ENCODE data around the gene RTP3. TPM values are rescaled to one million over a fixed set of nuclear protein-coding genes. Genes with fewer than 3 reads are reported as not detected.

RTP3 gene
- polyA plus RNA-seq, 1 experiment, result not detected

DNA sequence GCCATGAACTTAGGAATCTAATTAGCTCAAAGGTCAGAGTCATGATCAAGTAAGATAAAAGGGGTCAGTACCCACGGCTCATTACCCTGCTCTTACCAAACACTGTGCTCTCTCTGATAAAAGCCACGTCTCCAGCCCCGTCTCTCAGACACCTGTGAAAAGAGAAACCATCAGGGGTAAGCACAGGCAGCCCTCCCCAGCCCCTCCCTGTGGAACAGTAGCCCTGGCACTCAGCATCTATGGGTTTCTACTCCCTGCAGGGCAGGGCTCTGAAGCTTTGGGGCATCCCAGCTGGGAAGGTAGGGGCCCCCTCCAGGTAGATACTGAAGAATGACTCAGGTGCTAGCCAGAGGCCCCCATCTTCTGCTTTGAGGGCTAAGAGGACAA, 43.6 kb upstream of the RTP3 start:
- Histone ChIP-seq H3K27me3 (ENCODE audit: control insufficient read depth, insufficient read depth, low read length) (peaks cover 11% of the 10 kb centered on the region), H3K36me3 (ENCODE audit: control insufficient read depth, insufficient read depth, low read length) (no peaks in the 10 kb centered on the region), H3K4me3 (ENCODE audit: low read depth, low read length) (no peak overlapping the region)
- ChIA-PET CTCF (interaction anchor here (0.8 kb wide), 1 partner anchor 175 kb away, joined by 3 read pairs; no protein-coding TSS in a partner anchor), POLR2A (no interaction called here)
- TF ChIP-seq, protein P1, sequence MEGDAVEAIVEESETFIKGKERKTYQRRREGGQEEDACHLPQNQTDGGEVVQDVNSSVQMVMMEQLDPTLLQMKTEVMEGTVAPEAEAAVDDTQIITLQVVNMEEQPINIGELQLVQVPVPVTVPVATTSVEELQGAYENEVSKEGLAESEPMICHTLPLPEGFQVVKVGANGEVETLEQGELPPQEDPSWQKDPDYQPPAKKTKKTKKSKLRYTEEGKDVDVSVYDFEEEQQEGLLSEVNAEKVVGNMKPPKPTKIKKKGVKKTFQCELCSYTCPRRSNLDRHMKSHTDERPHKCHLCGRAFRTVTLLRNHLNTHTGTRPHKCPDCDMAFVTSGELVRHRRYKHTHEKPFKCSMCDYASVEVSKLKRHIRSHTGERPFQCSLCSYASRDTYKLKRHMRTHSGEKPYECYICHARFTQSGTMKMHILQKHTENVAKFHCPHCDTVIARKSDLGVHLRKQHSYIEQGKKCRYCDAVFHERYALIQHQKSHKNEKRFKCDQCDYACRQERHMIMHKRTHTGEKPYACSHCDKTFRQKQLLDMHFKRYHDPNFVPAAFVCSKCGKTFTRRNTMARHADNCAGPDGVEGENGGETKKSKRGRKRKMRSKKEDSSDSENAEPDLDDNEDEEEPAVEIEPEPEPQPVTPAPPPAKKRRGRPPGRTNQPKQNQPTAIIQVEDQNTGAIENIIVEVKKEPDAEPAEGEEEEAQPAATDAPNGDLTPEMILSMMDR (IDR thresholded peaks at IDR 0.05; ENCODE audit: insufficient read depth, low read depth, low read length), result no peak
- DNase-seq (ENCODE audit: low read depth), result no peak

DNA sequence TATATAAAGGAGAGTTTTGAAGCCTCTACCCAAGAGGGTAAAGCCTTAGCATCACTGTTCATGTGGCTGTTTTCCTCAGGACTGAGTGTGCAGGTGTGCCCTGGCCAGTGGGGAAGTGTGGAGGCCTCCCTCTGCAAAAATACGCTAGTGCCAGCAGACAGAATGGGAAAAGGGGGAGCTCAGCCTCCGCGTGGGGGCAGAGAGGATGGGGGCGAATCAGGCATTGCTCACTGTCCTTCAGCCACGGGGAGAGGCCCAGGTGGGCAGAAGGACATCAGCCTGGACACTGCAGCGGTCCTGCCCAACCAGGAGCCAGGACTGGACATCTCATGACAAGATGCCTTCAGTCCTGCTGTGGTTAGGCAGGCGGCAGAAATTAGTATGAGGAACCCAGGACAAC, 43.2 kb upstream of the RTP3 start:
- no peak overlapping the region for H3K4me3 ChIP-seq (ENCODE audit: low read depth, low read length)

DNA sequence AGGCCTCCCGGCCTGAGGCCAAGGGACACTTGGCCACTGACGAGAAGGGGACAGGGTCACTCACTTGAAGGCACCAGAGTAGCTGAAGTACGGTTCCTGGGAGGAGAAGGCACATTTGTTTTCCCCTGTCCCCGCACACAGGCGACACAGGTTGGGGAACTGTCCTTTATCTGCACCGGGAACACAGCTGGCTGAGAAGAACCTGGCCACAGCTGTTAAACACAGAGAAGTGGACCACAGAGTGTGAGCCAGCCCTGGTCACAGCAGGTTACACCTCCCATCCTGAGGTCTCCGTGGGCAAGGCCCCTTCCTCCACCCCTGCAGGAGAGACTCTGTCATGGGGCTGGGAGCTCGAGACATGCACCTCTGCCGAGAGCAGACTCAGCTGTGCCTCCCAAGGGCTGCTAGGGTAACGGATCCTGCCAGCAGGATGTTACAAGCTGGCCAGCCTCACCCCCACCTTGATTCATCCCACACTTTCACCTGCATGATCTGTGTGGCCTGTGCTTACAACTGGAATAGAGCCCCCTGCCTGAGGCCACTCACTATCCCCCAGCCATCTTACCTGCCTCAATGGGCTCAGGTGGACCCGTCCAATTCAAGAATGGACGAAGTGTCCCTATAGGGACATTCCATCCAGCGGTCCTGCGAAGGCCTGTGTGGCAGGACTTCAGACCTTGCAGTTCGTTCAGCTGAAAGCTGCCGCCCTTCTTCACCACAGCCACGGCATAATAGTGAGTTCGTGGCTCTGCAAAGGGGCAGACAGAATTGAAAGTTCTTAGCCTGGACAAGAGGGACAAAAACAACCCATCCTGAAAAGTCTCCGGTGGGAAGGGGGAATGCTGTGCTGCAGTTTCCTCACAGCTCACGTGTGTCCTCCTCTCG, 42.3 kb upstream of the RTP3 start:
- no peak for DNase-seq (ENCODE audit: low read depth)
- no peaks in the 10 kb centered on the region for H3K36me3 ChIP-seq (ENCODE audit: control insufficient read depth, insufficient read depth, low read length)
- H3K27me3 ChIP-seq (ENCODE audit: control insufficient read depth, insufficient read depth, low read length), result peaks cover 9% of the 10 kb centered on the region
- ChIA-PET CTCF (interaction anchor here (1.3 kb wide), 1 partner anchor 12 kb away, joined by 3 read pairs; no protein-coding TSS in a partner anchor), POLR2A (no interaction called here)
- TF ChIP-seq, protein P1 (IDR thresholded peaks at IDR 0.05; ENCODE audit: insufficient read depth, low read depth, low read length), result no peak
- H3K4me3 ChIP-seq (ENCODE audit: low read depth, low read length), result no peak overlapping the region

More for the DNA sequence above, 43.2 kb upstream of the RTP3 start:
- H3K27me3 ChIP-seq (ENCODE audit: control insufficient read depth, insufficient read depth, low read length), result peaks cover 11% of the 10 kb centered on the region
- ChIA-PET CTCF (interaction anchor here (0.8 to 1.3 kb wide), 2 partner anchors 11 to 175 kb away, joined by 3 read pairs; no protein-coding TSS in a partner anchor), POLR2A (no interaction called here)
- no peaks in the 10 kb centered on the region for H3K36me3 ChIP-seq (ENCODE audit: control insufficient read depth, insufficient read depth, low read length)
- DNase-seq (ENCODE audit: low read depth), result no peak
- TF ChIP-seq, protein P1 (IDR thresholded peaks at IDR 0.05; ENCODE audit: insufficient read depth, low read depth, low read length), result no peak

DNA sequence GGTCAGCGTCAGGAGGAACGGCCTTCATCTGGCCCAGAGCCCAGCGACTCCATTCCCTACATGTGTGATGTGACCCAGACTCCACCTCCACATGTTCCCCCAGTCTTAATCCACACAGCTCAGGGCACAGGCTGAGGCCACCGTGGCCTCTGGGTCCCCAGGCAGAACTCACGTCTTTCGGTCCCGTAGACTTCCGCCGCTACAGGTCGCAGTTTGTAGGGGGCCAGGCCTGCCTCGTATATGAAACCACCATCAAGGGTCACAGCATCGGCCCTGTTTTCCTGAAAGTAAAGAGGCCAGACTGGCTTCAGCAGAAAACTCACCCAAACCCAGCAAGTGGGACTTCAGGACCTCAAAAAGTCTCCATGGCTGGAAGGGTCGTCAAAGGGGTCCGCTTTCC, 41.7 kb upstream of the RTP3 start:
- TF ChIP-seq, protein P1 (IDR thresholded peaks at IDR 0.05; ENCODE audit: insufficient read depth, low read depth, low read length), result no peak
- Histone ChIP-seq H3K4me3 (ENCODE audit: low read depth, low read length) (no peak overlapping the region), H3K36me3 (ENCODE audit: control insufficient read depth, insufficient read depth, low read length) (no peaks in the 10 kb centered on the region), H3K27me3 (ENCODE audit: control insufficient read depth, insufficient read depth, low read length) (peaks cover 9% of the 10 kb centered on the region)
- ChIA-PET POLR2A (no interaction called here), CTCF (interaction anchor here (1.5 kb wide), 1 partner anchor 16 kb away, joined by 3 read pairs; no protein-coding TSS in a partner anchor)
- no peak for DNase-seq (ENCODE audit: low read depth)

DNA sequence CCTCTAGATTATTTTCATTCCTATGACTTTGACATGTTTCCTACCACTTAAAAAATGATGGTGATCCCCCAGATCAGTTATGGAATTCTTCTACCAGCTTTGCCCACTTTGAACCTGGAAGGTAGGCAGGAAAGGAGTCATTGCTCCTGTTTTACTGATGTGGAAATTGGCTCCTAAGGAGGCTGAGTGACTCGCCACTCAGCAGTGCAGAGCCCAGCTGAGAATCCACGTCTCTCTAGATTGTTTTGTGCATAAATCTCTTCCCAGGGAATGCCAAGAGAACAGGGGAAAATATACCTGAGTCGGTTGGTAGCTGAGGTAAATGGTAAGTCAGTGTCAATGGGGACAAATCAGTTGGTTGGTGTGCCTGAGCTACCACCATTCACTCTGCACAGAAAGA, 37.7 kb upstream of the RTP3 start:
- DNase-seq (ENCODE audit: low read depth), result no peak
- peaks cover 18% of the 10 kb centered on the region for H3K27me3 ChIP-seq (ENCODE audit: control insufficient read depth, insufficient read depth, low read length)
- H3K36me3 ChIP-seq (ENCODE audit: control insufficient read depth, insufficient read depth, low read length), result no peaks in the 10 kb centered on the region
- H3K4me3 ChIP-seq (ENCODE audit: low read depth, low read length), result no peak overlapping the region
- TF ChIP-seq, protein P1 (IDR thresholded peaks at IDR 0.05; ENCODE audit: insufficient read depth, low read depth, low read length), result no peak
- ChIA-PET CTCF (interaction anchor here (0.8 to 2.0 kb wide), 3 partner anchors 10 to 101 kb away, joined by 3 to 11 read pairs (median 3); no protein-coding TSS in a partner anchor), POLR2A (no interaction called here)

Data from BJ (cell line).